Measurements from ENCODE around the gene LUZP1. TPM values are rescaled to one million over a fixed set of nuclear protein-coding genes. Genes with fewer than 3 reads are reported as not detected.

LUZP1 gene
- polyA plus RNA-seq, 3 donors = 31.4 to 36.7 (median 32.2) TPM

DNA sequence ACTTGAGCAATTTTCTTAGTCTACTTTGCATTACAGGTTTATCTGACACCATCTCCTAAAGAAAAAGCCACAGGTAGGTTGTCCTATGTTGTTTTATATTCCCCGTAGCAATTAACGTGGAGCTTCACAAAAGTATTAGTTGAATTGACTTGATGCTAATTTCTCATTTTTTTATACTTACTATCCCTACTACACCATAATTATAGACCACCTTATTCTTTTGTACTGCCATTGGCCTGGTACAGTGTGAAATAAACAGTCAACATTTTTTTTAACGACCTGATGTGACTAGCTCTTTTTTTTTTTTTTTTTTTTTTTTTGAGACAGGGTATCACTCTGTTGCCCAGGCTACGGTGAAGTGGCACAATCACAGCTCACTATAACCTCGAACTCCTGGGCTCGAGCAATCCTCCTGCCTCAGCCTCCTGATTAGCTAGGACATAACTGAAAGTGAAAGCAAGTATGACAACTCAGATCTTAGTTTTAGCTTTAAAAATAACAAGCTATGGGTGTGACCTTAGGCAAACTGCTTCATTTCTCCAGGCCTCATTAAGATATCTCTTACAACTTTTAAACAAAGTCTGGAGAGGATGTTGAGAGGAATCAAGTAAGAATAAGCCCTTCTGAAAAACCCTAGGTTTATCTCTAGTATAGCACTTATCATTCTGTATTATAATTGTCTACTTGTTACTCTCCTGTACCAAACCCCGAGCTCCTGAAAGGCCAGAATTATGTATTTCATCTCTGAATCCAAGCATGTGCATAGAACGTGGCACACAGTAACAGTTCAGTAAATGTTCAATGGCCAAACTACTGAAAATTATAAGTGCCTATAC, 49.5 kb downstream of the LUZP1 start:
- no peak for DNase-seq

DNA sequence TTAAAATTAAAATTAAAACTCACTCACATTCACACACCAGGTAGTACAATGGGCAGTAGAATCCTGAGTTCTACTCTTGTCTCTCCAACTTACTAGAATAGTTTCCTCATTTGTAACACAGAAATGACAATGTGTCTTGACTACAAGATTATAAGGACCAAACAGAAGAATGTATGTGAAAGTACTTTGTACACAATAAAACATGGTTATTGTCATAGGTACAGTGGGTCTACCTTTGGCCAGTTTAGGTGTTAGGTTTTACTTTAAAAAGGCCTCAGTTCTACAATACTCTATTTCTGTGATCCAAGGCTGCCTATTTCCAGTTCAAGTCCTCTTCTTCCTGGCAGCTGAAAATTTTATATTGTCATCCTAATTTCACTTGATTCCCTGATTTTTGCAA, 50.2 kb downstream of the LUZP1 start:
- DNase-seq = no peak

GRCh38 chr1:23116921-23117699, 51.5 kb downstream of the LUZP1 start:
- no peak for DNase-seq

DNA sequence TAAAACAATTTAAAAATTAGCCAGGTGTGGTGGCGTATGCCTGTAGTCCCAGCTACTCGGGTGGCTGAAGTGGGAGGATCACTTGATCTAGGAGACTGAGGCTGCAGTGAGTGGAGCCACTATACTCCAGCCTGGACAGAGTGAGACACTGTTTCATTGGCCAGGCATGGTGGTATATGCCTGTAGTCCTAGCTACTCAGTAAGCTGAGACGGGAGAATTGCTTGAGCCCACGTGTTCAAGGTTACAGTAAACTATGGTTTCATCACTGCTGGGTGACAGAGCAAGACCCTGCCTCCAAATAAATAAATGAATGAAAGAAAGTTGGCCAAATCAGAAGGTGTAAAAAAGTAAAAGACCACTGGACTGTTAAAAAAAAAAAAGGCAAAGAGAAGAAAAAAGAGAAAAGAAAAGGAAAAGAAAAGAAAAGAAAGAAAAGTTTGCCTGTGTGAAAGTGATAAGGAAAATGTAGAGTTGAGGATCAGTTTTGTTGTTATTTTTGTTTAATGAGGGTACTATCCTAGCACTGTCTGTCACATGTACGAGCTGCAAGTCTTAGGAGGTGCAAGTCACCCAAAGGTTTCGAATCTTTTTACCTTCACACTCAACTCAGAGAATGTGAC, 52.3 kb downstream of the LUZP1 start:
- no peak for DNase-seq

DNA sequence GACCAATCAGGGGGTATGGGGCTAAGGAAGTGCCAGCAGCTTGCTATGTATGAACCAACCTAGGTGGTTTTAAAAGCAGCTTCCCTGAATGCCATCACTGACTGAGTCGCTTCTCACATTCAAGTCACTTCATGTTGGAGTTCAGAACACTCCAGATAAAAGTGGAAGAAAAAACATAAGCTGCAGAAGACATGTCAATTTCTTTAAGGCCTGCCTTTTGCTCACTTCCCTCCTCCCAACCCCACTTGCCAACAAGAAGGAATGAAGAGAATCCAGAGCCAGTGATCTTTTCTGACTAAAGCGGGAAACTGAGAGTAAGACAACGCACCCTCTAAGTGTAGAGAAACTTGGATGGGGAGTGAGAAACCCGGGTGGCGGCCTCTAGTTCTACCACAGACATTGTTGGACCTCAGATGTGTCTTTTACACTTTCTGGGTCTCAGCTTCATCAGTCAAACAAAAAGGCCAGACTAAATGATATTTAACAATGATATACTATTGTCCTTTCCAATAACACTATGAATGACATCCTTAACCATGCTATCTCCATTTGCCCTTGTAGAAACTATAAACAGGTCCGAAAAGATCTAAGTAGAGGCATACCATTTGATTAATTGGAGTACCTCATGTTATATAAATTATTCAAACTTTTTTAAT, 54.1 kb downstream of the LUZP1 start:
- no peak for DNase-seq

- no peak for DNase-seq
Observed at GRCh38 chr1:23111600-23112535, 56.8 kb downstream of the LUZP1 start.

GRCh38 chr1:23110391-23110790, 58.3 kb downstream of the LUZP1 start:
- no peak for DNase-seq

DNA sequence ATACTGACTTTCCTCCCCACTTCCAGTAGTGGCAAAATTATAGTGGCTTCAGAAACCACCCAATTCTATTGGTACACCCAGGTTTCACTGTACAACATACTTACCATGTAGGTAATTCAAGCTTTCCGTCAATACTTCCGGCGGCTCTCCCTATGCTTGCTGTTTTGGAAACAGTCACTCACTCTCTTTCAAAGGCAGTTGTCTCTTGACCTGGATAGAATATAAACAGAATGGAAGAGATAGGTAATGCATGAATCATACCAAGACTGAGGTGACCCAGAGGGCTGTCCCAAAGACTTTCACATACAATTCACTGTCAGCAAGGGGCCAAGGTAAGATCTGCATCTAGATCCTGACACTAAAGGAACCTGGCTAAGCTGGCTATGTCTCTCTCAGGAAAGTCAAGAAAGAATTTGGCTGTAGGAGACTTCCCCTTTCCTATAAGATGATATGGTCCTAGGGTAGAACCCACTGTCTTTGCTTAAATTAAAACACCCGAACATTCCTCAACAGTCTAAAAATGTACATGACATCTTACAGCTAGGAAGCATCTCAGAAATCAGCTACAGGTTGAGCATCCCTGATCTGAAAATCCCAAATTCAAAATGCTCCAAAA, 59.6 kb downstream of the LUZP1 start:
- DNase-seq = no peak

GRCh38 chr1:23103001-23103889, 65.4 kb downstream of the LUZP1 start:
- no peak for DNase-seq

DNA sequence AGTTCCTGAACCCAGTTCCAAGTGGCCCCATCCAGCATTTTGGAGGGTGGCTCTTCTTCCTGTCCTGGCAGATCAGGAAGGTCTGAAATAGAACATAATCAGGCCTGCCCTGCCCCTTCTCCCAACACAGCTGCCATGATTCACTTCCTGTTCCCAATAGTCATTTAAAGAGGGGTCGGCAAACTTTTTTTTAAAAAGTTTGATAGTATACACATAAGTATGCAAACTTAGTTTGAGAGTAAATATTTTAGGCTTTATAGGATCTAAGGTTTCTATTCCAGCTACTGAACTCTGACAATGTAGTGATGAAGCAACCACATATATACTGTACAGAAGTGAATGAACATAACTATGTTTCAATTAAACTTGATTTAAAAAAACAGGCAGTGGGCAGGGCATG, 66.4 kb downstream of the LUZP1 start:
- DNase-seq = no peak

- no peak for DNase-seq
Observed at GRCh38 chr1:23101887-23102286, 66.8 kb downstream of the LUZP1 start.

DNA sequence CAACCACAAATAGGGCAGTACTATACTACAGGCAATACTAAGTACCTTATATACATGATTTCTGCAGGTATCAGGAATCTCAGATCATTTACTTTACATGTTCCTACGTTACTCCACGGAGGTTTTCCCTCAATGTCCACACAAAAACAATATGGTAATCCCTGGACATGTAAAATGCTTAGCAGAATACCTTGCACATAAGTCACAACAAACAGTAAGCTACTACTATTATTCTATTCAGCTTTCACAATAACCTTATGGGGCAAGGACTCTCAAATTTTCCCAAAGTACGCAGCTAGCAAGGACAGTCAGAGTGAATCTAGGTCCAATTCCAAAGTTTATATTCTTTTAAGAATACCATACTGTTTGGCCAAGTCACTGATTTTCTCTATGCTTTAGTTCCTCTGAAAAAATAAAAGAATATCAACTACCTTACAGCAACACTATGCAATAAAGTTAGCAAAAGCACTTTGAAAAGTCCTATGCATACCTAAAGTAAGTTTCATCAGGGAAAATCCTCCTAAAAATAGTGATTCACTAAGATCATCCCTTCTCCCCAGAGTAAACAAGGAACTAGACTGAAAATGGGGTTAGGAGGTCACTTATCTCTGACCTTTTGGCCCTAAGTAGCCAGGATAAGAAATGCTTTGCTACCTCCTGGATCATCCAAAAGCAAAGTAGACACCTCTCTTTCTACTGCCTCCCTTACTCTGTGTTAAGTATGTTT, 67.4 kb downstream of the LUZP1 start:
- DNase-seq = no peak

GRCh38 chr1:23100074-23100748, 68.4 kb downstream of the LUZP1 start:
- no peak for DNase-seq

- DNase-seq = no peak
Observed at GRCh38 chr1:23099171-23099536, 69.5 kb downstream of the LUZP1 start.

DNA sequence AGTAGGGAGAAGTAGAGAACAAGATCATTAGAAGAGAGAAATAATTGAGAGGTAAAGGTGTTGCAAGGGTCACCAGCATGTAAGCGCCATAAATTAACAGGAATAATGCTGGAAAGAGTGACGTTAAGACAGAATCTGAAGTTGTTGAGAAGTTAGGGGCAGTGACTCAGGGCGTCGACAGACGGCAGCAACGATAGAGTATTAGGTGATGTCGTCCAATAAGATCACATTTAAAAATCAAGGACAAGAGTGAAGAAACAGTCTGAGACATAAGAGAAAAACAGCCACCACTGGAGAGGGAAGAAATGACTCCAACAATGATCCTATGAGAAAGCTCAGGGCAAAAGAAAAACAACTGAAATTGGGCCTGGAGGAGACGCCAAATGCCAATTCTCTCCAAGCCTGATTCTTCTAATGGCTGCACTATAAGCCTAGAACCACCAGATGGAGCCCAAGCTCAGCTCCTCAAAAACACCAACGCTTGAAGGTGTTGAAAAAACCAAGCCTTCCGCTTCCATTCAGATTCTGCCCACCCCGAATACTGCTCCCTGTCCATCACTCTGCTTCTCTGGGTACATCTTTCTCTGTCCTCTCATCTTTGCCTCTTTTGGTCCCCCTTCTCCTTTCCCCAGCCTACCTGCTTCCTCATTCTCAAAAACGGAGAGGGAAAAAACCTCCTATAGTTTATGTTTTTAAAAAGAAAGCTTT, 70.0 kb downstream of the LUZP1 start:
- peak; percentile 61 for DNase-seq

GRCh38 chr1:23097316-23097715, 71.3 kb downstream of the LUZP1 start:
- no peak for DNase-seq

GRCh38 chr1:23092447-23092846, 76.2 kb downstream of the LUZP1 start:
- DNase-seq = no peak

GRCh38 chr1:23091545-23091944, 77.1 kb downstream of the LUZP1 start:
- DNase-seq = no peak

All from renal pelvis (tissue), 4 donors.